HCT116 (cell line): ENCODE measurements around the gene EIF3M. TPM values are rescaled to one million over a fixed set of nuclear protein-coding genes. Genes with fewer than 3 reads are reported as not detected.
"Not testable (repeated sequence)": the region's sequence is repeated elsewhere in the genome, so short reads cannot be mapped to it uniquely, and the experiment has no call there.

Experiments used
- ATAC-seq: fragments of 200-7000 bp; cut with Tn5 transposase; 2 replicates; pipeline ENCODE4 v1.9.1; 2020; ENCODE audit warnings: mild to moderate bottlenecking, moderate library complexity
- BruUV-seq: library from RNA; stranded (reverse); fragments of 400-500 nt; replicated peaks from 2 replicates; lab custom pipeline; 2021; lab: Mats Ljungman, UMichigan
- CTCF ChIA-PET: fragments of 300-600 bp; sonication (Branson Sonifier 250); formaldehyde crosslinking; loops from one replicate; lab custom pipeline; 2021; ENCODE audit warnings: antibody characterized with exemption; lab: Charles Lee
- POLR2A ChIA-PET: fragments of 300-600, 350-600 bp; sonication (Branson Sonifier 250); formaldehyde crosslinking; loops from one replicate; lab custom pipeline; 2021; ENCODE audit warnings: antibody characterized with exemption; lab: Charles Lee
- RAD21 ChIA-PET, 2 experiments: fragments of 300-600 bp; sonication (Branson Sonifier 250); formaldehyde crosslinking; loops; one replicate each; lab custom pipeline; 2023; ENCODE audit warnings: low total read pairs in 2 of 2; ENCODE audit not compliant: uncharacterized antibody in 2 of 2, unreplicated experiment in 2 of 2, low non-redundant PET in 1 of 2; lab: Charles Lee
- DNase-seq: peaks from one replicate; pipeline ENCODE4 v3.0.0-alpha.2; 2010; ENCODE audit warnings: low read depth, low spot score
- H2AFZ ChIP-seq: fragments of 200-600 bp; shearing (Covaris generic), sonication (generic); 2 replicates; pipeline ENCODE4 v1.6.1; 2017; ENCODE audit warnings: low read depth, mixed run types, mixed read lengths, antibody characterized with exemption, low read length; ENCODE audit not compliant: poor library complexity, severe bottlenecking
- H3K27ac ChIP-seq: 2 replicates; pipeline ENCODE4 v1.5.1; 2012; ENCODE audit warnings: low read depth, low read length
- H3K27me3 ChIP-seq: fragments of 200-600 bp; sonication (generic); 2 replicates; pipeline ENCODE4 v1.6.1; 2016; ENCODE audit warnings: mixed run types, low read length, mixed read lengths; ENCODE audit not compliant: insufficient read depth
- H3K36me3 ChIP-seq, 2 experiments: fragments of 200-500 bp in 1 of 2; fragments of 200-600 bp in 1 of 2; sonication (Bioruptor generic) in 1 of 2; sonication (generic) in 1 of 2; 2 replicates each; pipeline versions ENCODE4 v1.5.1 to v1.6.1; 2014 to 2016; ENCODE audit warnings: low read length in 2 of 2, inconsistent platforms in 1 of 2, mixed read lengths in 1 of 2, mixed run types in 1 of 2; ENCODE audit not compliant: insufficient read depth in 2 of 2, control insufficient read depth in 1 of 2
- H3K4me1 ChIP-seq, 2 experiments: fragments of 200-600 bp in 1 of 2; sonication (generic) in 1 of 2; 2 replicates each; pipeline versions ENCODE4 v1.5.1 to v1.6.1; 2012 to 2017; ENCODE audit warnings: low read length in 2 of 2, inconsistent platforms in 1 of 2, mild to moderate bottlenecking in 1 of 2, mixed read lengths in 1 of 2, mixed run types in 1 of 2, moderate library complexity in 1 of 2; ENCODE audit not compliant: insufficient read depth in 2 of 2, control insufficient read depth in 1 of 2
- H3K4me2 ChIP-seq: fragments of 200-600 bp; sonication (generic); 2 replicates; pipeline ENCODE4 v1.6.1; 2017; ENCODE audit warnings: mixed run types, low read length, mixed read lengths
- H3K4me3 ChIP-seq, 2 experiments: fragments of 200-600 bp in 1 of 2; sonication (generic) in 1 of 2; replicated peaks in 1 of 2; 2 replicates each; pipeline ENCODE4 v1.5.1; 2011 to 2016; ENCODE audit warnings: low read length in 2 of 2, control low read depth in 1 of 2, low read depth in 1 of 2, mild to moderate bottlenecking in 1 of 2, mixed read lengths in 1 of 2, mixed run types in 1 of 2
- H3K79me2 ChIP-seq: fragments of 200-600 bp; sonication (generic); 2 replicates; pipeline ENCODE4 v1.6.1; 2017; ENCODE audit warnings: mild to moderate bottlenecking, mixed run types, low read length, moderate library complexity, mixed read lengths; ENCODE audit not compliant: insufficient read depth
- H3K9ac ChIP-seq: fragments of 200-600 bp; sonication (generic); 2 replicates; pipeline ENCODE4 v1.6.1; 2016; ENCODE audit warnings: low read length, mixed read lengths
- H3K9me2 ChIP-seq: fragments of 200-600 bp; sonication (generic), shearing (Covaris generic); 2 replicates; pipeline ENCODE4 v1.6.1; 2017; ENCODE audit warnings: mixed run types, mild to moderate bottlenecking, moderate library complexity; ENCODE audit not compliant: insufficient read depth
- H3K9me3 ChIP-seq, 2 experiments: fragments of 200-500 bp in 1 of 2; fragments of 200-600 bp in 1 of 2; sonication (Bioruptor generic) in 1 of 2; sonication (generic) in 1 of 2; 2 replicates each; pipeline ENCODE4 v1.6.1; 2014 to 2017; ENCODE audit warnings: low read length in 2 of 2, mixed read lengths in 2 of 2, inconsistent platforms in 1 of 2, low read depth in 1 of 2, mild to moderate bottlenecking in 1 of 2, mixed run types in 1 of 2, moderate library complexity in 1 of 2; ENCODE audit not compliant: control insufficient read depth in 1 of 2, insufficient read depth in 1 of 2
- H4K20me1 ChIP-seq: fragments of 200-600 bp; sonication (generic), shearing (Covaris generic); 2 replicates; pipeline ENCODE4 v1.6.1; 2017; ENCODE audit warnings: mixed run types, mild to moderate bottlenecking, moderate library complexity; ENCODE audit not compliant: insufficient read depth
- POLR2A ChIP-seq: IDR thresholded peaks from 2 replicates; pipeline ENCODE4 v1.7.0; 2011; ENCODE audit warnings: borderline replicate concordance; ENCODE audit not compliant: insufficient read depth, insufficient read length; ENCODE audit errors: extremely low read depth
- POLR2AphosphoS5 ChIP-seq: IDR thresholded peaks from 2 replicates; pipeline ENCODE4 v1.6.1; 2011; ENCODE audit warnings: mild to moderate bottlenecking, low read depth, low read length, moderate library complexity
- SRF ChIP-seq: IDR thresholded peaks from 2 replicates; pipeline ENCODE4 v1.6.1; 2012; ENCODE audit warnings: low read depth
- TCF7L2 ChIP-seq: IDR thresholded peaks from 2 replicates; pipeline ENCODE4 v1.7.0; 2011; ENCODE audit warnings: borderline replicate concordance, inconsistent platforms; ENCODE audit not compliant: insufficient read depth, insufficient read length; ENCODE audit errors: extremely low read depth
- YY1 ChIP-seq: IDR thresholded peaks from 2 replicates; pipeline ENCODE4 v1.6.1; 2011; ENCODE audit warnings: low read length, low read depth, moderate library complexity, mild to moderate bottlenecking; ENCODE audit not compliant: insufficient replicate concordance; ENCODE audit errors: extremely low read depth
- intact Hi-C: fragments of 100-400 bp; cut with micrococcal nuclease; formaldehyde crosslinking; loops from 2 replicates; pipeline ENCODE4 v1.10.0; 2022
- total RNA-seq: library from RNA; stranded (reverse); gene quantifications from one replicate; pipeline ENCODE4 v1.2.1, GENCODE V29; 2021; ENCODE audit not compliant: unreplicated experiment
- TF ChIP-seq, protein P1 (sequence below), 3 experiments: fragments of 200-600 bp in 1 of 3; sonication (generic) in 1 of 3; IDR thresholded peaks in 2 of 3; conservative IDR thresholded peaks in 1 of 3; 2 replicates each; pipeline ENCODE4 v1.5.1; 2012 to 2017; ENCODE audit warnings: low read depth in 2 of 3, low read length in 2 of 3, antibody characterized with exemption in 1 of 3, borderline replicate concordance in 1 of 3, control low read depth in 1 of 3, mild to moderate bottlenecking in 1 of 3, mixed read lengths in 1 of 3, mixed run types in 1 of 3, moderate library complexity in 1 of 3; ENCODE audit not compliant: insufficient read depth in 1 of 3

Gene EIF3M
- total RNA-seq, 1 experiment from 2014 or later, result 346 TPM

DNA sequence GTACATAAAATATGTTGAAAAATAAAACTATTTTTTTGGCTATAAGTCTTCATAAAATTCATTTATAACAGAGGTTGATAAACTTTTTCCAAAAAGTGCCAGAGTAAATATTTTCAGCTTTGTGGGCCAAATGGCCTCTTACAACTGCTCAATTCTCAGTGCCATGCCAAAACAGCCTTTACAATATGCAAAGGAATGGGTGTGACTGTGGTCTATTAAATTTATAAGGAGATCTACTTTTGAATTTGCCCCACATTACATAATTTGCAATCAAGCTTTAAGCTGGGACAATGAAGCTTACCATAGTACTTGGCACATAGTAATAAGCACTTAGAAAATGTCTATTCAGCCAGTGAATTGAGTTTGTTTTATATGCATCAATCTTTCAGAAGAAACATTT is 22.6 kb downstream of the EIF3M start:
- intact Hi-C loops, result no loop called here
- no peak overlapping the region for H2AFZ ChIP-seq
- no peak overlapping the region for H3K4me3 ChIP-seq
- H3K27me3 ChIP-seq, result no peaks in the 10 kb centered on the region
- no peaks in the 10 kb centered on the region for H3K79me2 ChIP-seq
- H4K20me1 ChIP-seq, result no peaks in the 10 kb centered on the region; the same call in 1 of the 2 replicates
- no peak overlapping the region for H3K9ac ChIP-seq
- H3K27ac ChIP-seq, result no peak overlapping the region
- ATAC-seq, result no peak
- H3K9me3 ChIP-seq, result no peaks in the 10 kb centered on the region
- POLR2A ChIA-PET, result no interaction called here
- DNase-seq, result no peak
- BruUV-seq, result no TSS peak
- H3K4me1 ChIP-seq, result no peaks in the 10 kb centered on the region
- peaks cover 33% of the 10 kb centered on the region in 2 experiments for H3K36me3 ChIP-seq
- TF ChIP-seq SRF, result no peak
- TF ChIP-seq, protein P1, sequence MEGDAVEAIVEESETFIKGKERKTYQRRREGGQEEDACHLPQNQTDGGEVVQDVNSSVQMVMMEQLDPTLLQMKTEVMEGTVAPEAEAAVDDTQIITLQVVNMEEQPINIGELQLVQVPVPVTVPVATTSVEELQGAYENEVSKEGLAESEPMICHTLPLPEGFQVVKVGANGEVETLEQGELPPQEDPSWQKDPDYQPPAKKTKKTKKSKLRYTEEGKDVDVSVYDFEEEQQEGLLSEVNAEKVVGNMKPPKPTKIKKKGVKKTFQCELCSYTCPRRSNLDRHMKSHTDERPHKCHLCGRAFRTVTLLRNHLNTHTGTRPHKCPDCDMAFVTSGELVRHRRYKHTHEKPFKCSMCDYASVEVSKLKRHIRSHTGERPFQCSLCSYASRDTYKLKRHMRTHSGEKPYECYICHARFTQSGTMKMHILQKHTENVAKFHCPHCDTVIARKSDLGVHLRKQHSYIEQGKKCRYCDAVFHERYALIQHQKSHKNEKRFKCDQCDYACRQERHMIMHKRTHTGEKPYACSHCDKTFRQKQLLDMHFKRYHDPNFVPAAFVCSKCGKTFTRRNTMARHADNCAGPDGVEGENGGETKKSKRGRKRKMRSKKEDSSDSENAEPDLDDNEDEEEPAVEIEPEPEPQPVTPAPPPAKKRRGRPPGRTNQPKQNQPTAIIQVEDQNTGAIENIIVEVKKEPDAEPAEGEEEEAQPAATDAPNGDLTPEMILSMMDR (IDR thresholded peaks at IDR 0.05 in 2 of 3, conservative IDR thresholded peaks at IDR 0.05 in 1 of 3; ENCODE audit: borderline replicate concordance in 1 of 3, insufficient read depth in 1 of 3, low read depth in 2 of 3, low read length in 2 of 3), result no peak
- TF ChIP-seq YY1, result no peak
- no peak for TF ChIP-seq POLR2A
- TF ChIP-seq POLR2AphosphoS5, result no peak
- no peak for TF ChIP-seq TCF7L2
- TF ChIP-seq, all 23 proteins: peak for 0
- RAD21 ChIA-PET, result no interaction called here
- Histone ChIP-seq H3K9me2 (no peaks in the 10 kb centered on the region), H3K4me2 (no peak overlapping the region)
- CTCF ChIA-PET, result no interaction called here

DNA sequence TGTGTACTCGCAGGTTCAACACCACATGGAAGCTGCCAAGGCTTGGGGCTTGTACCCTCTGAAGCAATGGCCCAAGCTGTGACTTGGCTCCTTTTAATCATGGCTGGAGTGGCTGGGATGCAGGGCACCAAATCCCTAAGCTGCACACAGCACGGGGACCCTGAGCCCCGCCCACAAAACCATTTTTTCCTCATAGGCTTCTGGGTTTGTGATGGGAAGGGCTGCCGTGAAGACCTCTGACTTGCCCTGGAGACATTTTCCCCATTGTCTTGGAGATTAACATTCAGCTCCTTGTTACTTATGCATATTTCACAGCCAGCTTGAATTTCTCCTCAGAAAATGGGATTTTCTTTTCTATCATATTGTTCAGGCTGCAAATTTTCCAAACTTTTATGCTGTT is 25.2 kb downstream of the EIF3M start:
- H3K9me2 ChIP-seq, H3K4me2 ChIP-seq, H3K4me3 ChIP-seq, H3K4me1 ChIP-seq, intact Hi-C loops, BruUV-seq, DNase-seq, H2AFZ ChIP-seq, H3K9me3 ChIP-seq, H4K20me1 ChIP-seq, ATAC-seq, H3K27ac ChIP-seq, POLR2A ChIA-PET, H3K9ac ChIP-seq, CTCF ChIA-PET, H3K27me3 ChIP-seq, H3K79me2 ChIP-seq, RAD21 ChIA-PET: not testable (repeated sequence)
- H3K36me3 ChIP-seq, result peaks cover 15% of the 10 kb centered on the region in 2 experiments
